ENCODE measurements around the gene OR6X1. TPM values are rescaled to one million over a fixed set of nuclear protein-coding genes. Genes with fewer than 3 reads are reported as not detected.
"Not testable (repeated sequence)": the region's sequence is repeated elsewhere in the genome, so short reads cannot be mapped to it uniquely, and the experiment has no call there.

Gene OR6X1
- total RNA-seq, 1 experiment from 2014 or later: not detected

- H3K9me3 ChIP-seq: peaks cover 4% of the 10 kb centered on the region
- DNase-seq: no peak
These were observed 11.3 kb upstream of the OR6X1 start for GRCh38 chr11:123765601-123766000.

GRCh38 chr11:123762422-123762821 is 8.1 kb upstream of the OR6X1 start:
- no peak for DNase-seq
- H3K27me3 ChIP-seq: no peaks in the 10 kb centered on the region; the same call in 1 of the 2 replicates
- H3K9me3 ChIP-seq: peaks cover 4% of the 10 kb centered on the region
- no peak overlapping the region for H3K4me3 ChIP-seq
- H3K36me3 ChIP-seq: no peaks in the 10 kb centered on the region

More at GRCh38 chr11:123765601-123766000, 11.3 kb upstream of the OR6X1 start:
- Histone ChIP-seq H3K36me3 (no peaks in the 10 kb centered on the region), H3K4me3 (no peak overlapping the region), H3K27me3 (peaks cover 2% of the 10 kb centered on the region; the same call in 1 of the 2 replicates)

- Histone ChIP-seq H3K4me3 (no peak overlapping the region), H3K36me3 (no peaks in the 10 kb centered on the region), H3K27me3 (no peaks in the 10 kb centered on the region; the same call in 1 of the 2 replicates), H3K9me3 (peaks cover 4% of the 10 kb centered on the region)
- DNase-seq: no peak
These were observed 6.6 kb upstream of the OR6X1 start for GRCh38 chr11:123760894-123761293.

- no peaks in the 10 kb centered on the region; the same call in 1 of the 2 replicates for H3K27me3 ChIP-seq
- no peak for DNase-seq
- peaks cover 4% of the 10 kb centered on the region for H3K9me3 ChIP-seq
- no peak overlapping the region for H3K4me3 ChIP-seq
- no peaks in the 10 kb centered on the region for H3K36me3 ChIP-seq
These were observed 3.7 kb upstream of the OR6X1 start for GRCh38 chr11:123757976-123758375.

GRCh38 chr11:123755813-123756212 is 1.5 kb upstream of the OR6X1 start:
- H3K27me3 ChIP-seq: no peaks in the 10 kb centered on the region; the same call in 1 of the 2 replicates
- H3K36me3 ChIP-seq: no peaks in the 10 kb centered on the region
- DNase-seq: no peak
- H3K4me3 ChIP-seq: no peak overlapping the region
- no peaks in the 10 kb centered on the region for H3K9me3 ChIP-seq

- Histone ChIP-seq H3K9me3 (no peaks in the 10 kb centered on the region), H3K4me3 (no peak overlapping the region), H3K36me3 (no peaks in the 10 kb centered on the region), H3K27me3 (no peaks in the 10 kb centered on the region; the same call in 1 of the 2 replicates)
- DNase-seq: no peak
These were observed 1.0 kb upstream of the OR6X1 start for GRCh38 chr11:123755344-123755743.

- Histone ChIP-seq H3K27me3 (peaks cover under 1% of the 10 kb centered on the region; the same call in 1 of the 2 replicates), H3K36me3 (no peaks in the 10 kb centered on the region), H3K9me3 (no peaks in the 10 kb centered on the region), H3K4me3 (no peak overlapping the region)
- DNase-seq: no peak
These were observed 1.2 kb downstream of the OR6X1 start for GRCh38 chr11:123753110-123753509.

GRCh38 chr11:123751781-123752180 is 2.5 kb downstream of the OR6X1 start:
- no peaks in the 10 kb centered on the region for H3K36me3 ChIP-seq
- H3K4me3 ChIP-seq: no peak overlapping the region
- no peaks in the 10 kb centered on the region for H3K9me3 ChIP-seq
- no peak for DNase-seq
- peaks cover 3% of the 10 kb centered on the region; the same call in 1 of the 2 replicates for H3K27me3 ChIP-seq

- H3K9me3 ChIP-seq: not testable (repeated sequence)
These were observed 6.0 kb downstream of the OR6X1 start for GRCh38 chr11:123748349-123748748.

GRCh38 chr11:123745764-123746451 is 8.4 kb downstream of the OR6X1 start:
- Histone ChIP-seq H3K27me3 (0 out of 2 replicates have a peak, but pooled peaks cover 3% of the 10 kb centered on the region), H3K4me3 (no peak overlapping the region), H3K36me3 (peaks cover 3% of the 10 kb centered on the region; the same call in 1 of the 2 replicates), H3K9me3 (no peaks in the 10 kb centered on the region)
- DNase-seq: no peak

More at GRCh38 chr11:123748349-123748748, 6.0 kb downstream of the OR6X1 start:
- H3K27me3 ChIP-seq, DNase-seq, H3K36me3 ChIP-seq, H3K4me3 ChIP-seq: not testable (repeated sequence)

- Histone ChIP-seq H3K4me3 (no peak overlapping the region), H3K36me3 (peaks cover 27% of the 10 kb centered on the region), H3K27me3 (no peaks in the 10 kb centered on the region), H3K9me3 (no peaks in the 10 kb centered on the region)
- DNase-seq: no peak
These were observed 11.6 kb downstream of the OR6X1 start for GRCh38 chr11:123742724-123743120.

GRCh38 chr11:123742031-123742723 is 12.1 kb downstream of the OR6X1 start:
- Histone ChIP-seq H3K9me3 (no peaks in the 10 kb centered on the region), H3K36me3 (peaks cover 32% of the 10 kb centered on the region), H3K27me3 (no peaks in the 10 kb centered on the region), H3K4me3 (peak overlapping the region; percentile 98)
- no peak for DNase-seq

- H3K4me3 ChIP-seq: peak within 1 kb of the TSS; percentile 98
- peak; percentile 89 for DNase-seq
- no peaks in the 10 kb centered on the region for H3K27me3 ChIP-seq
- no peaks in the 10 kb centered on the region for H3K9me3 ChIP-seq
- peaks cover 39% of the 10 kb centered on the region for H3K36me3 ChIP-seq
These were observed 12.9 kb downstream of the OR6X1 start, which contains the start of gene ZNF202 for GRCh38 chr11:123741159-123742030. ZNF202 (minus strand) TSS chr11:123741660; CDS start chr11:123730888, 10,772 bp downstream.

GRCh38 chr11:123740787-123741158 is 13.5 kb downstream of the OR6X1 start:
- Histone ChIP-seq H3K4me3 (peak overlapping the region; percentile 98), H3K27me3 (no peaks in the 10 kb centered on the region), H3K9me3 (no peaks in the 10 kb centered on the region), H3K36me3 (peaks cover 42% of the 10 kb centered on the region)
- DNase-seq: no peak

- Histone ChIP-seq H3K4me3 (no peak overlapping the region), H3K27me3 (no peaks in the 10 kb centered on the region), H3K36me3 (peaks cover 63% of the 10 kb centered on the region), H3K9me3 (no peaks in the 10 kb centered on the region)
- no peak for DNase-seq
These were observed 15.9 kb downstream of the OR6X1 start for GRCh38 chr11:123738374-123738773.

- DNase-seq: no peak
- no peaks in the 10 kb centered on the region for H3K9me3 ChIP-seq
- no peak overlapping the region for H3K4me3 ChIP-seq
- peaks cover 67% of the 10 kb centered on the region for H3K36me3 ChIP-seq
- H3K27me3 ChIP-seq: no peaks in the 10 kb centered on the region
These were observed 17.5 kb downstream of the OR6X1 start for GRCh38 chr11:123736769-123737168.

- Histone ChIP-seq H3K4me3 (no peak overlapping the region), H3K27me3 (no peaks in the 10 kb centered on the region), H3K9me3 (no peaks in the 10 kb centered on the region), H3K36me3 (peaks cover 75% of the 10 kb centered on the region)
- no peak for DNase-seq
These were observed 24.7 kb downstream of the OR6X1 start for GRCh38 chr11:123729602-123730001.

Measured in MG63 (cell line).